ENCODE data around the gene WWOX. TPM values are rescaled to one million over a fixed set of nuclear protein-coding genes. Genes with fewer than 3 reads are reported as not detected.

WWOX gene
- total RNA-seq, 1 donor from 2014 or later, result 19.2 TPM

GRCh38 chr16:79195938-79196337 is 1096.5 kb downstream of the WWOX start:
- intact Hi-C loops (cut with DNase I), result no loop called here
- Histone ChIP-seq H3K36me3 (no peaks in the 10 kb centered on the region), H3K4me1 (no peaks in the 10 kb centered on the region), H3K27me3 (ENCODE audit: low read depth) (no peaks in the 10 kb centered on the region), H3K4me3 (no peak overlapping the region), H3K9me3 (no peaks in the 10 kb centered on the region), H3K27ac (no peak overlapping the region)
- TF ChIP-seq, protein P1, sequence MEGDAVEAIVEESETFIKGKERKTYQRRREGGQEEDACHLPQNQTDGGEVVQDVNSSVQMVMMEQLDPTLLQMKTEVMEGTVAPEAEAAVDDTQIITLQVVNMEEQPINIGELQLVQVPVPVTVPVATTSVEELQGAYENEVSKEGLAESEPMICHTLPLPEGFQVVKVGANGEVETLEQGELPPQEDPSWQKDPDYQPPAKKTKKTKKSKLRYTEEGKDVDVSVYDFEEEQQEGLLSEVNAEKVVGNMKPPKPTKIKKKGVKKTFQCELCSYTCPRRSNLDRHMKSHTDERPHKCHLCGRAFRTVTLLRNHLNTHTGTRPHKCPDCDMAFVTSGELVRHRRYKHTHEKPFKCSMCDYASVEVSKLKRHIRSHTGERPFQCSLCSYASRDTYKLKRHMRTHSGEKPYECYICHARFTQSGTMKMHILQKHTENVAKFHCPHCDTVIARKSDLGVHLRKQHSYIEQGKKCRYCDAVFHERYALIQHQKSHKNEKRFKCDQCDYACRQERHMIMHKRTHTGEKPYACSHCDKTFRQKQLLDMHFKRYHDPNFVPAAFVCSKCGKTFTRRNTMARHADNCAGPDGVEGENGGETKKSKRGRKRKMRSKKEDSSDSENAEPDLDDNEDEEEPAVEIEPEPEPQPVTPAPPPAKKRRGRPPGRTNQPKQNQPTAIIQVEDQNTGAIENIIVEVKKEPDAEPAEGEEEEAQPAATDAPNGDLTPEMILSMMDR (IDR thresholded peaks at IDR 0.05), result no peak
- DNase-seq, result no peak
- no peak for ATAC-seq

- H3K4me1 ChIP-seq, result no peaks in the 10 kb centered on the region
Observed at GRCh38 chr16:79201436-79201835, 1102.0 kb downstream of the WWOX start.

DNA sequence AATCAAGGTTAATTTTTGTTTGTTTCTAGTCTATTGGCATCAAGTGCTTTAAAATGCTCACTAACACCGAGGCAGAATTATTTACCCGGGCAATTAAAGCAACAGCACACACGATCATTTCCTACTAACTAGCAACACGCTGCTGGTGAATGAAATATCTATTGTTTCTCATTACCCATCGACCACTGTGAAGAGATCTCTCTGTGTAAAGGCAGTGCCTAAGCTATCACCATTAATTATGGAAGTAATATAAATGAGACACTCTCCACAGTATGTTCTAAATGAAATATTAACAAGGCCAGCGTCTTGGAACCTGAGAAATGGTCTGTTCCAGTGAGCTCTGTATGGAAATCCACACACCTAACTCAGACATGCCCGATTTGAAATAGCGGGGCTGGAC is 1103.5 kb downstream of the WWOX start:
- TF ChIP-seq, protein P1 (IDR thresholded peaks at IDR 0.05), result no peak
- DNase-seq (no peak), ATAC-seq (no peak)
- Histone ChIP-seq H3K9me3 (no peaks in the 10 kb centered on the region), H3K27me3 (ENCODE audit: low read depth) (no peaks in the 10 kb centered on the region), H3K4me3 (no peak overlapping the region), H3K4me1 (no peaks in the 10 kb centered on the region), H3K36me3 (no peaks in the 10 kb centered on the region), H3K27ac (no peak overlapping the region)
- intact Hi-C loops (cut with DNase I), result no loop called here

More at GRCh38 chr16:79201436-79201835, 1102.0 kb downstream of the WWOX start:
- no peak overlapping the region for H3K4me3 ChIP-seq
- no peaks in the 10 kb centered on the region for H3K36me3 ChIP-seq
- DNase-seq, result no peak
- no peak for ATAC-seq
- H3K27me3 ChIP-seq (ENCODE audit: low read depth), result no peaks in the 10 kb centered on the region
- TF ChIP-seq, protein P1 (IDR thresholded peaks at IDR 0.05), result no peak
- intact Hi-C loops (cut with DNase I), result no loop called here
- no peak overlapping the region for H3K27ac ChIP-seq
- no peaks in the 10 kb centered on the region for H3K9me3 ChIP-seq

GRCh38 chr16:79204486-79204885 is 1105.0 kb downstream of the WWOX start:
- no peak overlapping the region for H3K27ac ChIP-seq
- no peaks in the 10 kb centered on the region for H3K27me3 ChIP-seq (ENCODE audit: low read depth)
- intact Hi-C loops (cut with DNase I), result no loop called here
- TF ChIP-seq, protein P1 (IDR thresholded peaks at IDR 0.05), result no peak
- no peaks in the 10 kb centered on the region for H3K4me1 ChIP-seq
- H3K9me3 ChIP-seq, result no peaks in the 10 kb centered on the region
- DNase-seq, result no peak
- no peak overlapping the region for H3K4me3 ChIP-seq
- ATAC-seq, result no peak
- no peaks in the 10 kb centered on the region for H3K36me3 ChIP-seq

- H3K27ac ChIP-seq, result no peak overlapping the region
- no peak overlapping the region for H3K4me3 ChIP-seq
- no peaks in the 10 kb centered on the region for H3K9me3 ChIP-seq
- ATAC-seq (no peak), DNase-seq (no peak)
- intact Hi-C loops (cut with DNase I), result no loop called here
- TF ChIP-seq, protein P1 (IDR thresholded peaks at IDR 0.05), result no peak
- no peaks in the 10 kb centered on the region for H3K4me1 ChIP-seq
- no peaks in the 10 kb centered on the region for H3K36me3 ChIP-seq
- no peaks in the 10 kb centered on the region for H3K27me3 ChIP-seq (ENCODE audit: low read depth)
Observed at GRCh38 chr16:79206889-79207288, 1107.4 kb downstream of the WWOX start.

DNA sequence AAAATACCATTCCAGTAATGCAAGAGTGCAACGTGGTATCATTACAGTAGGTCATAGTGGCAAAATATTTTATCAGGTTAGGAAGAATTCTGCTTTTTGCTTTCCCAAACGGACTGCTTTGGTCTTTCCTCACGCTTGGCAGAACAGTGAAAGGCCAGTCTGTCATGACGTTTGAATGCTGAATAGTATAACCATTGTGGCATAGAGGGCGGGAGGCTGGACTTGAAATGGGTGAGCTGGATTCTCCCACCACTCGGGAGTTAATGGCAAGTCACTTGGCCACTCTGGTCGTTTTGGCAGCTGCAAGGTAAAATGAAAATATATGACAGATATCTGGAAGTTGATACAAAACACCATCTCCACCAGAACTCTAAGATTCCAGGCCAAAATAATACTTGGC is 1109.9 kb downstream of the WWOX start:
- Histone ChIP-seq H3K4me1 (no peaks in the 10 kb centered on the region), H3K27me3 (ENCODE audit: low read depth) (no peaks in the 10 kb centered on the region), H3K9me3 (no peaks in the 10 kb centered on the region), H3K27ac (no peak overlapping the region), H3K36me3 (no peaks in the 10 kb centered on the region), H3K4me3 (no peak overlapping the region)
- intact Hi-C loops (cut with DNase I), result no loop called here
- TF ChIP-seq, protein P1 (IDR thresholded peaks at IDR 0.05), result no peak
- no peak for ATAC-seq
- no peak for DNase-seq

Data from lower lobe of right lung (tissue), 2 donors.